KOPT-K1 (cell line): ENCODE data around the gene ITM2B.

Source experiments
- H3K27ac ChIP-seq: fragments of 200-600 bp; sonication (generic); 2 replicates; pipeline ENCODE4 v1.5.1; 2016; ENCODE audit warnings: antibody characterized with exemption, mild to moderate bottlenecking, low read depth, low read length; ENCODE audit not compliant: poor library complexity, severe bottlenecking
- H3K36me3 ChIP-seq: fragments of 200-600 bp; sonication (generic); 2 replicates; pipeline ENCODE4 v1.5.1; 2017; ENCODE audit warnings: antibody characterized with exemption, mild to moderate bottlenecking, low read length, moderate library complexity; ENCODE audit not compliant: insufficient read depth
- H3K9me3 ChIP-seq: fragments of 200-600 bp; sonication (generic); 2 replicates; pipeline ENCODE4 v1.5.1; 2017; ENCODE audit warnings: antibody characterized with exemption, low read length, mild to moderate bottlenecking; ENCODE audit not compliant: insufficient read depth, poor library complexity, severe bottlenecking

The ITM2B gene

DNA sequence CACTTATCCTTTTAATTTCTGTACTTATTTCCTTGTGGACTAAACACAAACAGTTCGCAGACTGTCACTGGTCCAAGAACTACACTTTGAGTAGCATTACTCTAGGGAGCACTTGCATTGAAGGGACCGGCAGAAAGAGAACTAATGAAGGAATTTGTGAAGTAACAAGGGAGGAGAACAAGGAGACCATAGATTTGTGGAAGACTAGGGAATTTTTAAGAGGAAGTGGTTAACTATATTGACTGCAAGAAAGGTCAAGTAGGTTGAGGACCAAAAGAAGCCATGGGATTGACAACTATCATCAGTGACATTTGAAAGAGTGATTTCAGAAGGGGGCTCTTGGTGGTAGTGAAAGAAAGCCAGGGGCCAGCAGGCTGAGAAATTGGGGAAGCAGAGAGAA, 66.6 kb downstream of the ITM2B start:
- Histone ChIP-seq H3K9me3 (no peaks in the 10 kb centered on the region), H3K27ac (peak overlapping the region; percentile 97), H3K36me3 (no peaks in the 10 kb centered on the region)

DNA sequence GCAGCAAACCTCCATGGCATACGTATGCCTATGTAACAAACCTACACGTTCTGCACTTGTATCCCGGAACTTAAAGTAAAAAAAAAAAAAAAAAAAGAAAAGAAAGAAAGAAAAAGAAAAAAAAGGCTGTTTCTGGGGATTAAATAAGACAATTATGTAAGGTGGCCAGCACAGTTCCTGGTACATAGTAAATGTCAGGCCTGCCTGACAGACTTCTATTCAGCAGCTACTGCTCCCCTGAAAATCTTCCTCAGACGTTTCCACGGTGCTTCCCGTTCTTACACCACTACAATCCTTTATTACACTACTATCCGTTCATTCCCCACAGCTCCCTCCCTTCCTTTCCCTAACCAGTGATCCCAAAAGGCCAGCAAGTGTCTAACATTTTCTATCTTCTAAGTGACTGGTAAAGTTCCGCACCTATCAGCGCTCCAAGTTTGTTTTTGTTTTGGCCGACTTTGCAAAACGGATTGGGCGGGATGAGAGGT, 69.9 kb downstream of the ITM2B start:
- H3K9me3 ChIP-seq = no peaks in the 10 kb centered on the region
- H3K36me3 ChIP-seq = peaks cover 23% of the 10 kb centered on the region
- peak overlapping the region; percentile 97 for H3K27ac ChIP-seq

- H3K27ac ChIP-seq = peak within 1 kb of the TSS; percentile 97
- H3K36me3 ChIP-seq = peaks cover 29% of the 10 kb centered on the region
- no peaks in the 10 kb centered on the region for H3K9me3 ChIP-seq
These were observed 70.5 kb downstream of the ITM2B start, which contains the start of gene RB1 for GRCh38 chr13:48303359-48304142. TSS of gene RB1 (plus strand) at chr13:48303751. CDS start at chr13:48303913, 162 bp downstream.

GRCh38 chr13:48304143-48304876, 71.3 kb downstream of the ITM2B start:
- no peaks in the 10 kb centered on the region for H3K9me3 ChIP-seq
- peaks cover 36% of the 10 kb centered on the region for H3K36me3 ChIP-seq
- peak overlapping the region; percentile 97 for H3K27ac ChIP-seq

DNA sequence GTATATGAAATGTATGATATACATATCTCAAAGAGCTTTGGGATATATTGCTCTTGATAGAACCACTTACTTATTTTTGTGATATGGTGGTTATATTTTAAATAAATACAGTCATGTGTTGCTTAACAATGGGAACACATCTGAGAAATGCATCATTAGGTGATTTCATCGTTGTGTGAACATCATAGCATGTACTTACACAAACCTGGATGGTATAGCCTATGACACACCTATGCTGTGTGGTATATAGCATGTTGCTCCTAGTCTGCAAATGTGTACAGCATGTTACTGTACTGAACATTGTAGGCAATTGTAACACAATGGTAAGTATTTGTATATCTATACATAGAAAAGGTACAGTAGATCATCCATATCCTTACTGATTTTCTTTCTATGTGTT, 78.2 kb downstream of the ITM2B start:
- H3K36me3 ChIP-seq = peaks cover 96% of the 10 kb centered on the region
- no peak overlapping the region for H3K27ac ChIP-seq
- H3K9me3 ChIP-seq = peaks cover 25% of the 10 kb centered on the region

DNA sequence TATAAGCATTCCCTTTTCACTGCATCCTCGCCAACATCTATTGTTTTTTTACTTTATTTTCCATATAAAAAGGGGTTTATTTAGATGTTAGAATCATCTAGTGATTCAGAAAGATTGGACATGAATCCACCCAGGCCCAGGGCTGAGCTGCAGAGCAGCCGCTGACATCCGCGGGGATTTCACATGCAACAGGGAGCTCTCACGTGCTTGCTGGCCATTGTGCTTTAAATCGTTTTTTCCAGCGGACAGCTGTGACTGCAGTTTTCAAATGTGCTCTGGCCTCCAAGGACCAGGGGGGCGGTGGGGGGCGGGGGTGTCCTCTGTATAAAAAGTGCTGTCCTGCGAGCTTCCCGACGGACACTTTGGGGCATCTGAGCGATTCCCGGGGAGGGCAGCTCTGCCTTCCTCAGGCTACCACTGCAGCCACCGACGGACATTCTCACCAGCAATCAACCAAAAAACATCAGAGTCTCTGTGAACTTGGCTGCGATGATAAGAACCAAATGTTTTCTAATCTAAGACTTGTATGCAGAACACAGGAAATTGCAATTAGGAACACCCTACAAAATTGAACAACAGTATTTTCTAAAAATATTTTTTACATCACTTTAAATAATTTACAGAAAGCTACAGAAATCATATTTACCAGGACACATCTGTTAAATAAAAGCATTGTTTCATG, 83.1 kb downstream of the ITM2B start:
- H3K27ac ChIP-seq = no peak overlapping the region
- peaks cover 98% of the 10 kb centered on the region for H3K36me3 ChIP-seq
- peaks cover 74% of the 10 kb centered on the region for H3K9me3 ChIP-seq

GRCh38 chr13:48316826-48317510, 84.0 kb downstream of the ITM2B start:
- Histone ChIP-seq H3K9me3 (peaks cover 83% of the 10 kb centered on the region), H3K36me3 (peaks cover 100% of the 10 kb centered on the region), H3K27ac (no peak overlapping the region)

- Histone ChIP-seq H3K9me3 (peaks cover 90% of the 10 kb centered on the region), H3K27ac (no peak overlapping the region), H3K36me3 (peaks cover 100% of the 10 kb centered on the region)
These were observed 84.7 kb downstream of the ITM2B start for GRCh38 chr13:48317511-48318376.

DNA sequence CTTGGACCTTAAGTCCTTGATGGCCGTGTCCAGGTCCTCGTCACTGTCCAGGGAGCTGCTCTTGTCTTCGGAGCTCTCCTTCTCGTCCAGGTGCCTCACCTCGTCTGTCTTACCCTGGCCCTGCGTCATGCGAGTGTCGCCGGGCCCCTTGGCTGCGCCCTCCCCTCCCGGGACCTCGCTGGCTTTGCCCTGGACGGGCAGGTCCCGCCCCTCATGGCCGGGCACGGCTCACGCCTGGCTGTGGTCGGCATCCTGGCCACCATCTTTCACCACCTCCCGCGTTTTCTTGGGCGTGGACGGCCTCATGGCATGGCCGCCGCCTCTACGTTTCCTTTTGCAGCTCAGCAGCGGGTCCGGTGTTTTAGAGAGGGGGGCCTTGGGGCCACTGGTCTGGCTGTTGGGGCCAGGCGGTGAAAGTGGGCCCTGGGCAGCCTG, 85.4 kb downstream of the ITM2B start:
- Histone ChIP-seq H3K9me3 (peaks cover 88% of the 10 kb centered on the region), H3K27ac (no peak overlapping the region), H3K36me3 (peaks cover 95% of the 10 kb centered on the region)

DNA sequence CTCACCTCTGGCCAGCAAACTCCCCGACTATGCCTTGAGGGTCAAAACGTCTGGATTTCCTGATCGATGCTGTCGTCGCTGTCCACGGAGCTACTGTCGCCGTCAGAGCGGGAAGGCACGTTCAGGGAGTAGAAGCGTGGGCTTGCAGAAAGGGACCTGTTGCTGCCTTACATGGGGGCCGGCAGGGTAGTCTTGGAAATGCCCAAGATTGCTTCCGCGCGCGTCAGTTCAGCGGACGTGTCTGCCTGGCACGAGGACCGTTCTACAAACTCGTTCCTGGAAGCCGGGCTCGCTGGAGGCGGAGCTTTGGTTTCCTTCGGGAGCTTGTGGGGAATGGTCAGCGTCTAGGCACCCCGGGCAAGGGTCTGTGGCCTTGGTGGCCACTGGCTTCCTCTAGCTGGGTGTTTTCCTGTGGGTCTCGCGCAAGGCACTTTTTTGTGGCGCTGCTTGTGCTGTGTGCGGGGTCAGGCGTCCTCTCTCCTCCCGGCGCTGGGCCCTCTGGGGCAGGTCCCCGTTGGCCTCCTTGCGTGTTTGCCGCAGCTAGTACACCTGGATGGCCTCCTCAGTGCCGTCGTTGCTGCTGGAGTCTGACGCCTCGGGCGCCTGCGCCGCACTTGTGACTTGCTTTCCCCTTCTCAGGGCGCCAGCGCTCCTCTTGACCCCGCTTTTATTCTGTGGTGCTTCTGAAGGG, 86.0 kb downstream of the ITM2B start:
- Histone ChIP-seq H3K36me3 (peaks cover 89% of the 10 kb centered on the region), H3K9me3 (peaks cover 83% of the 10 kb centered on the region), H3K27ac (no peak overlapping the region)
